NCI-H1417 (cell line): Measurements from ENCODE around the gene TTC39C.
"Not testable (repeated sequence)": the region's sequence is repeated elsewhere in the genome, so short reads cannot be mapped to it uniquely, and the experiment has no call there.

Source experiments
- DNase-seq, 3 experiments: peaks; one replicate each; lab custom pipeline; 2025; lab: John Stamatoyannopoulos, UW

The TTC39C gene

GRCh38 chr18:24016643-24017042, 2.1 kb downstream of the TTC39C start:
- peak; percentile 15 to 61 (median 50) for DNase-seq

GRCh38 chr18:24018299-24018886, 3.8 kb downstream of the TTC39C start:
- DNase-seq = no peak

- DNase-seq = no peak
Measured at GRCh38 chr18:24019641-24020331, 5.2 kb downstream of the TTC39C start.

GRCh38 chr18:24021505-24021904, 7.0 kb downstream of the TTC39C start:
- DNase-seq = no peak

- no peak for DNase-seq
Measured at GRCh38 chr18:24022161-24022560, 7.6 kb downstream of the TTC39C start.

- DNase-seq = no peak
Measured at GRCh38 chr18:24023185-24023814, 8.7 kb downstream of the TTC39C start.

GRCh38 chr18:24024425-24024824, 9.9 kb downstream of the TTC39C start:
- no peak for DNase-seq

- peak in 1 of 3 experiments; percentile 17 for DNase-seq
Measured at GRCh38 chr18:24026457-24026856, 11.9 kb downstream of the TTC39C start.

GRCh38 chr18:24027156-24027827, 12.7 kb downstream of the TTC39C start:
- DNase-seq = no peak

- not testable (repeated sequence) for DNase-seq
Measured at GRCh38 chr18:24028946-24029345, 14.4 kb downstream of the TTC39C start.

GRCh38 chr18:24031318-24031717, 16.8 kb downstream of the TTC39C start:
- peak in 1 of 3 experiments; percentile 49 for DNase-seq

GRCh38 chr18:24031916-24032315, 17.4 kb downstream of the TTC39C start:
- DNase-seq = no peak

- no peak for DNase-seq
Measured at GRCh38 chr18:24033641-24034412, 19.3 kb downstream of the TTC39C start.

GRCh38 chr18:24035316-24035715, 20.8 kb downstream of the TTC39C start:
- DNase-seq = peak in 1 of 3 experiments; percentile 12

- no peak for DNase-seq
Measured at GRCh38 chr18:24039671-24040070, 25.1 kb downstream of the TTC39C start.

- DNase-seq = no peak
Measured at GRCh38 chr18:24041691-24042090, 27.1 kb downstream of the TTC39C start.

GRCh38 chr18:24043403-24043802, 28.8 kb downstream of the TTC39C start:
- DNase-seq = no peak

- DNase-seq = no peak
Measured at GRCh38 chr18:24048261-24048660, 33.7 kb downstream of the TTC39C start.

- no peak for DNase-seq
Measured at GRCh38 chr18:24049142-24049541, 34.6 kb downstream of the TTC39C start.

GRCh38 chr18:24051031-24051947, 36.7 kb downstream of the TTC39C start:
- no peak for DNase-seq

GRCh38 chr18:24052053-24052452, 37.5 kb downstream of the TTC39C start:
- peak in 1 of 3 experiments; percentile 12 for DNase-seq
